GM19463 (cell line): ENCODE results near the gene NUDT10.
"Not testable (repeated sequence)": the region's sequence is repeated elsewhere in the genome, so short reads cannot be mapped to it uniquely, and the experiment has no call there.

ENCODE experiments used
- ATAC-seq: cut with Tn5 transposase; IDR thresholded peaks from one replicate; pipeline ENCODE4 v1.9.1; 2021; ENCODE audit warnings: mild to moderate bottlenecking, moderate library complexity; ENCODE audit not compliant: unreplicated experiment

The NUDT10 gene

GRCh38 chrX:51332188-51332942 lies at the start of gene NUDT10:
TSS of gene NUDT10 (plus strand) at chrX:51332822. CDS start at chrX:51332966, 144 bp downstream.
- ATAC-seq: no peak

GRCh38 chrX:51292421-51292820 lies 40.2 kb upstream of the NUDT10 start:
- no peak for ATAC-seq

- ATAC-seq: no peak
Measured at GRCh38 chrX:51296138-51296537, 36.5 kb upstream of the NUDT10 start.

- ATAC-seq: no peak
Measured at GRCh38 chrX:51316271-51316670, 16.4 kb upstream of the NUDT10 start.

- ATAC-seq: not testable (repeated sequence)
Measured at GRCh38 chrX:51332943-51333785, 542 bp downstream of the NUDT10 start.

GRCh38 chrX:51334276-51334675 lies 1.7 kb downstream of the NUDT10 start:
- ATAC-seq: no peak

GRCh38 chrX:51336584-51336983 lies 4.0 kb downstream of the NUDT10 start:
- no peak for ATAC-seq

- no peak for ATAC-seq
Measured at GRCh38 chrX:51361251-51361650, 28.6 kb downstream of the NUDT10 start.

GRCh38 chrX:51376672-51377071 lies 44.0 kb downstream of the NUDT10 start:
- ATAC-seq: no peak
